ENCODE measurements around the gene NKD1. TPM values are rescaled to one million over a fixed set of nuclear protein-coding genes. Genes with fewer than 3 reads are reported as not detected.

Gene NKD1
- total RNA-seq, 6 donors from 2014 or later = 9.9 to 59.7 (median 21.4) TPM

DNA sequence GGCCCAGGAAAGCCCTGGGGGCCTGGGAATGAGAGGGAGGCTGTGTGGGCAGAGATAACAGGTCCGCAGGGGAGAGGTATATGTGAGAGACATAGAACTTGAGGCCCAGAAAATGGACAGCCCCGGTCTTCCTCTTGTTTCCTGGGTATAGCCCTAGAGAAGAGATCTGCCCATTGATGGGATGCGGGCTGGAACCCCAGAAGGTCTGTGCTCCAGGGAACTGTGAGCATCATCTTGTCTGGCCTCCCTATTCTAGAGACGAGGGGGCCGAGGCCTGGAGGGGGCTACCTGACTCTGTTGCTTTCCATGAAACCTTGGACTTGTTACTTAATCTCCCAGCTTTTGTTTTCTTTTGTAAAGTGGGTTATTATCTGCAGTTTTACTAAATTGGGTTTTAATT, 53.9 kb downstream of the NKD1 start:
- ATAC-seq (ENCODE audit: low FRiP score in 2 of 2) (no peak), DNase-seq (no peak)
- peaks cover 14 to 25% (median 17%) of the 10 kb centered on the region in 4 donors for H3K4me1 ChIP-seq
- 85 to 90% methylated on average over 5 of the region's 5 CpGs for WGBS, 2 donors
- H3K9me3 ChIP-seq = no peaks in the 10 kb centered on the region
- H3K27me3 ChIP-seq = no peaks in the 10 kb centered on the region
- H3K36me3 ChIP-seq = no peaks in the 10 kb centered on the region
- H3K27ac ChIP-seq = peak overlapping the region; percentile 24 to 76 (median 52)
- H3K4me3 ChIP-seq = no peak overlapping the region
- TF ChIP-seq EP300 (IDR thresholded peaks at IDR 0.05) (no peak), POLR2AphosphoS5 (IDR thresholded peaks at IDR 0.05) (no peak), POLR2A (IDR thresholded peaks at IDR 0.05) (no peak)
- TF ChIP-seq, protein P1, sequence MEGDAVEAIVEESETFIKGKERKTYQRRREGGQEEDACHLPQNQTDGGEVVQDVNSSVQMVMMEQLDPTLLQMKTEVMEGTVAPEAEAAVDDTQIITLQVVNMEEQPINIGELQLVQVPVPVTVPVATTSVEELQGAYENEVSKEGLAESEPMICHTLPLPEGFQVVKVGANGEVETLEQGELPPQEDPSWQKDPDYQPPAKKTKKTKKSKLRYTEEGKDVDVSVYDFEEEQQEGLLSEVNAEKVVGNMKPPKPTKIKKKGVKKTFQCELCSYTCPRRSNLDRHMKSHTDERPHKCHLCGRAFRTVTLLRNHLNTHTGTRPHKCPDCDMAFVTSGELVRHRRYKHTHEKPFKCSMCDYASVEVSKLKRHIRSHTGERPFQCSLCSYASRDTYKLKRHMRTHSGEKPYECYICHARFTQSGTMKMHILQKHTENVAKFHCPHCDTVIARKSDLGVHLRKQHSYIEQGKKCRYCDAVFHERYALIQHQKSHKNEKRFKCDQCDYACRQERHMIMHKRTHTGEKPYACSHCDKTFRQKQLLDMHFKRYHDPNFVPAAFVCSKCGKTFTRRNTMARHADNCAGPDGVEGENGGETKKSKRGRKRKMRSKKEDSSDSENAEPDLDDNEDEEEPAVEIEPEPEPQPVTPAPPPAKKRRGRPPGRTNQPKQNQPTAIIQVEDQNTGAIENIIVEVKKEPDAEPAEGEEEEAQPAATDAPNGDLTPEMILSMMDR (IDR thresholded peaks at IDR 0.05) = no peak

DNA sequence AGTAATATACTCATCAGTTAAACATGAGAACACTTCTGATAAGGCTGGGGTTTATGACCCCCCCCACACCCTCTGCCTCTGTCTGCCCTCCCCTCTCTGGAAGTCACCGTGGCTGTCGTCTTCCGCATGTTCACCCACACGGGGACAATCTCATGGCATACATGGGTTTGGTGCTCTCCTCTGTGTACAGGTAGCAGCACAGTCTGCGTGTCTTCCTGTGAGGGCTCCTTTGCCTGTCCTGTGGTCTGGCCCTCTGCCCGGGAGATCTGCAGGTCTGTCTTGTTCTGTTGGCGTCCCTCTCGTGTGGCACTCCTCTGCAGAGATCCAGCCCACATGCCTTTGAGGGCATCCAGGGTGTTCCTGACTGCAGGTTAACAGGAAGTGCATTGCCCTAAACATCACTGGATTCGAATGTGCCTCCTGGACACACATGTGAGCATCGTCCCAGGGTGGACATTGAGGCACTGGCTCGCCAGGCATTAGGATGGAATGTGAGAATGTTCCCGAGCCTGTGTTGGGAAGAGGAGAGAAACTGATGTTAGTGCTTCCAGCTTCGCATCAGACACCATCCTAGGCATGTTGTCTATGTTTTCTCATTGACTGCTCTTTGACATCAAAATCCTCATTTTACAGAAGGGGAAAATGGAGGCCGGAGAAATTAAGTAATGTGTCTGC, 54.5 kb downstream of the NKD1 start:
- WGBS, 2 donors = 64 to 65% methylated on average over 8 to 14 of the region's 14 CpGs
- H3K9me3 ChIP-seq = no peaks in the 10 kb centered on the region
- TF ChIP-seq POLR2A (IDR thresholded peaks at IDR 0.05) = no peak
- no peak overlapping the region for H3K4me3 ChIP-seq
- H3K27me3 ChIP-seq = no peaks in the 10 kb centered on the region
- H3K27ac ChIP-seq = peak overlapping the region; percentile 22 to 76 (median 52)
- no peak for DNase-seq
- H3K4me1 ChIP-seq = peaks cover 12 to 25% (median 16%) of the 10 kb centered on the region in 4 donors
- no peak for ATAC-seq (ENCODE audit: low FRiP score in 2 of 2)
- no peaks in the 10 kb centered on the region for H3K36me3 ChIP-seq

DNA sequence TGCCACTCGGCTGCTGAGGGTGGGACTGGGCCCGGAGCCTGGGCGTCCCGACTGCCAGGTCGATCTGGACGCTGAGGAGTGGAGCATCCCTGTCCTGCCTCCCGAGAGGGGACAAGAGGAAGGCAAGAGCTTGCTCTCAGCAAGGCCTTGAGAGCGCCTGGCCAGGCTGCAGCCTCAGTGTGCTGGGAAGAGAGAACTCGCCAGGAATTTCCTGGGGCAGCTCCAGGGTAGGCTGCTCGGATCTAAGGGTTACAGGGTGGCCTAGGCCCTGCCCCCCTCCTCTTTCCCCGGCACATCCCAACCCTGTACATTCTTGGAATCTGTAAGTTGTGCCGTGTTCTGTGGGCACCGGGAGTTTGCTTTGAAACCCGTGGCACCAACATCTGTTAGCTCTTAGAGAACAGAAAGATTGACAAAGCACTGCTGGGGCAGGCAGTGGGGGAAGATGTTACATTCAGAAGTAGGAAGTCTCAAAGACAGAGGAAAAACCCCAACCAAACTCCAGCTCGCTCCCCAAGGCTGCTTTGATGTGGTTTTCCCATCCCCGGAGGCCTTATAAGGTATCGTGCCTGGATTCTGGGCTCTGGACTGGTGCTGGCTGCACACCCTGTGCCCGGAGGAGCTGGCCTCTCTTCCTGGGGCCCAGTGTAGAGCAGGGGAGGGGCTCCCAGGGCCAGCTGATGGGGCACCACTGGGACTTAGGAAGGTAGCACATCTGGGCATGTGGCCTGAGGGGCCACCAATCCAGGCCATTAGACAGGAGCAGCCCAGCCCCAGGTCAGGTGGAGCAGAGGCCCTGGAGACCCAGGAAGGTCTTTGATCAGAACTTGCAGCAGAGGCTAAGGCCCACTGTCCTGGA, 55.2 kb downstream of the NKD1 start:
- TF ChIP-seq POLR2A (IDR thresholded peaks at IDR 0.05) (no peak), EP300 (IDR thresholded peaks at IDR 0.05) (no peak), POLR2AphosphoS5 (IDR thresholded peaks at IDR 0.05) (no peak)
- TF ChIP-seq, protein P1 (IDR thresholded peaks at IDR 0.05) = no peak
- no peaks in the 10 kb centered on the region for H3K9me3 ChIP-seq
- H3K4me3 ChIP-seq = no peak overlapping the region
- H3K4me1 ChIP-seq = peaks cover 12 to 25% (median 16%) of the 10 kb centered on the region in 4 donors
- 52 to 65% methylated on average over 17 to 18 of the region's 18 CpGs for WGBS, 2 donors
- H3K27me3 ChIP-seq = no peaks in the 10 kb centered on the region
- ATAC-seq (ENCODE audit: low FRiP score in 2 of 2) (peak in 1 of 2 donors; percentile 31), DNase-seq (peak in 1 of 2 donors; percentile 75)
- H3K36me3 ChIP-seq = no peaks in the 10 kb centered on the region
- H3K27ac ChIP-seq = peak overlapping the region; percentile 22 to 76 (median 50)

GRCh38 chr16:50604065-50604418, 55.8 kb downstream of the NKD1 start:
- Histone ChIP-seq H3K27me3 (no peaks in the 10 kb centered on the region), H3K4me3 (no peak overlapping the region), H3K4me1 (peaks cover 11 to 25% (median 16%) of the 10 kb centered on the region in 4 donors), H3K9me3 (no peaks in the 10 kb centered on the region), H3K27ac (peak overlapping the region; percentile 10 to 76 (median 43)), H3K36me3 (no peaks in the 10 kb centered on the region)
- ATAC-seq (ENCODE audit: low FRiP score in 2 of 2) = no peak
- no peak for TF ChIP-seq POLR2AphosphoS5 (IDR thresholded peaks at IDR 0.05)
- TF ChIP-seq POLR2A (IDR thresholded peaks at IDR 0.05) = no peak
- TF ChIP-seq EP300 (IDR thresholded peaks at IDR 0.05) = no peak
- TF ChIP-seq, protein P1 (IDR thresholded peaks at IDR 0.05) = no peak
- no peak for DNase-seq
- WGBS, 2 donors = 69 to 80% methylated on average over 2 of the region's 2 CpGs

- Histone ChIP-seq H3K36me3 (no peaks in the 10 kb centered on the region), H3K4me3 (no peak overlapping the region), H3K9me3 (no peaks in the 10 kb centered on the region), H3K27ac (no peak overlapping the region), H3K27me3 (no peaks in the 10 kb centered on the region), H3K4me1 (peaks cover 9 to 25% (median 16%) of the 10 kb centered on the region in 4 donors)
- ATAC-seq (ENCODE audit: low FRiP score in 2 of 2) = no peak
- TF ChIP-seq EP300 (IDR thresholded peaks at IDR 0.05) = no peak
- TF ChIP-seq, protein P1 (IDR thresholded peaks at IDR 0.05) = no peak
- no peak for TF ChIP-seq POLR2A (IDR thresholded peaks at IDR 0.05)
- TF ChIP-seq POLR2AphosphoS5 (IDR thresholded peaks at IDR 0.05) = no peak
- WGBS, 2 donors = 83% methylated on average over 4 of the region's 4 CpGs; no CpG with 5 or more reads in 1 of the 2 donors
- DNase-seq = peak in 1 of 2 donors; percentile 38
Observed at GRCh38 chr16:50604610-50605009, 56.4 kb downstream of the NKD1 start.
